Caki2 (cell line): ENCODE data around the gene CASZ1. TPM values are rescaled to one million over a fixed set of nuclear protein-coding genes. Genes with fewer than 3 reads are reported as not detected.

Source experiments
- DNase-seq: peaks from one replicate; pipeline ENCODE4 v3.0.0-alpha.2; 2015; ENCODE audit warnings: low read depth
- in situ Hi-C: cut with HindIII; loops from 2 replicates; pipeline ENCODE4 v1.10.0; 2016; ENCODE audit warnings: low sequenced_read_pairs, low pct_unique_long_range_greater_than_20kb, mixed read lengths
- total RNA-seq: library from RNA; depleted of rRNA; stranded (reverse); fragments of >200 nt; shearing (Covaris generic); gene quantifications from 2 replicates; pipeline ENCODE4 v1.2.3, GENCODE V29; 2014; ENCODE audit warnings: low replicate concordance

CASZ1 gene
- total RNA-seq, 1 experiment from 2014 or later, result 3.7 TPM

DNA sequence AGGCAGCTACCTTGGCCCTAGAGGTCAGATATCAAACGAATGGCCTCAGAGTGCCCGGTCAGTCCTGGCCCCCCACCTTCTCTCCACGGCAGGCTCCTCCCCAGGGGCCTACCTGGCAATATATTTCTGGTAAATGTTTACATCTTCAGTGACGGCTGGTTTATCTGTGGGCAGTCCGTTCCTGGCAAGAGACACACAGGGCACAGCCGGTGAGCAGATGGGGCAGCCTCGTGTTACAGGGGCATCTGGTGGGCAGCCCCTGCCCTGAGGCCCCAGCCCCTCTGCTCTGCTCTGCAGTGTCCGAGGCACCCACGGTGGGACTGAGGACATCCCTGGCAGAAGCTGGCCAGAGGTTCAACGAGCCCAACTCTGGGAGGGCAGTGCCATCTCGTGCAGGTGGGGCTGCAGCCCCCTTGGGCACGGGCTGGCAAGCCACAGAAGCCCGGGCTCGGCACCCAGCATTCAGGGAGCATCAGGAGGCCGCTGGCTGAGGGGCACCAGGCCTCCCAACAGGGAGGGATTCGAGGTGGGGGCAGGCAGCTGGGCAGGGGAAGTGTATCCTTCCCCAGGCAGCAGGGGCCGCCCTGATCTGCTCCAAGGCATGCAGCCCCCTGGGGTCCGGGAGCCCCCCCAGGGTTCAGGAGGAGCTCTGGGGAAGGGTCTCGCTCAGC lies 137.9 kb downstream of the CASZ1 start:
- in situ Hi-C loops, result no loop called here

DNA sequence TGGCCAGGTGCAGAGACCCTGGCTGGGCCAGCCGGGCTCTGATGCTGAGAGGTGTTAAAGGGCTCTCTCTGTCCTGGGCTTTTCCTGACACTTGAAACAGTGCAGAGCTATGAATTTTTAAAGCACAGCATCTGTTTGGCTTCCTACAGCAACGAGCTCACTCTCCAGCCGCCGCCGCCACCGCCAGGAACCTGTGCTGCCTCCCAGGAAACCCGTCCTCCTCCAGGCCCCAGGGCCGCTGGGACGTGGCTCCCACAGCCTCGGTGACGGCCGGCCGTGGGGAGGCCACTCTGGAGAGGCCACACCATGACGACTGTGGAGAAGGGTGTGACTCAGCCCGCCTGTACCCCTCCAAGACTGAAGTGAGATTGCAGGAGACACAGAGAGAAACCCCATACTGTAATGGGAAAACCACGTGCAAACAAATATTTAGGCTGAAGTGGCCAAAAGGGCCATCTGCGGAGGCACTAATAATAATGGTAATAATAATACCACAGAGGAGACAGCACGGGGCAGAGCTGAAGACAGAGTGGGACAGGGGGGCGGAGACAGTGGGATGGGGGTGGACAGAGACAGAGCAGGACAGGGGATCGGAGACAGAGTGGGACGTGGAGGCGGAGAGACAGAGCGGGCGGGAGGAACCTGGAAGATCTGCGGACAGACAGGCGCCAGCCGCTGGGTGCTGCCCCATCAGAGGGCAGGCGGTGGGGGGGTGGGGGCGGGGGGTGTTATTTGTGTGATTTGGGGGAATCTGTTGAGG lies 139.2 kb downstream of the CASZ1 start:
- DNase-seq, result no peak
- in situ Hi-C loops, result no loop called here

More for the DNA sequence above, 137.9 kb downstream of the CASZ1 start:
- no peak for DNase-seq

DNA sequence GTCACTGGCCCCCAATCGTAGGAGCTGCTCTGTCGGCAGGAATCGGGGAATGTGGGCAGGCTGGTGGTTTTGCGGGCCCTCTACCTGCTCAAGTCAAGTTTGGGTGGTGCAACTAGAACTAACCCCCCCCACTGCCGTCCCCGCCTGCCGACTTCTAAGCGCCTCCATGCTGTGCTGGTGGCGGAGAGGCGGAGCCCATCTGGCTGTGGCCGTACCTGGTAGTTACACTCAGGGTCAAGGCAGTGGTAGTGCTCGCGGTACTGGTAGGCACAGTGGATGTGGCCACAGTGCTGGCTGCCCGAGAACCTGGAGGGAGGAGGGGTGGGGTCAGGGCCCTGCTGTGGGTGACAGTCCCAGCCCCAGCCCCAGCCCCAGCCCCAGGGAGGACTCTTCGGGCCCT lies 140.0 kb downstream of the CASZ1 start:
- no peak for DNase-seq
- in situ Hi-C loops, result no loop called here

- no peak for DNase-seq
- in situ Hi-C loops, result no loop called here
Measured at GRCh38 chr1:10655002-10655401, 141.4 kb downstream of the CASZ1 start.

- no peak for DNase-seq
- in situ Hi-C loops, result no loop called here
Measured at GRCh38 chr1:10653370-10654125, 142.9 kb downstream of the CASZ1 start.

- in situ Hi-C loops, result no loop called here
- DNase-seq, result no peak
Measured at GRCh38 chr1:10652626-10653025, 143.8 kb downstream of the CASZ1 start.

DNA sequence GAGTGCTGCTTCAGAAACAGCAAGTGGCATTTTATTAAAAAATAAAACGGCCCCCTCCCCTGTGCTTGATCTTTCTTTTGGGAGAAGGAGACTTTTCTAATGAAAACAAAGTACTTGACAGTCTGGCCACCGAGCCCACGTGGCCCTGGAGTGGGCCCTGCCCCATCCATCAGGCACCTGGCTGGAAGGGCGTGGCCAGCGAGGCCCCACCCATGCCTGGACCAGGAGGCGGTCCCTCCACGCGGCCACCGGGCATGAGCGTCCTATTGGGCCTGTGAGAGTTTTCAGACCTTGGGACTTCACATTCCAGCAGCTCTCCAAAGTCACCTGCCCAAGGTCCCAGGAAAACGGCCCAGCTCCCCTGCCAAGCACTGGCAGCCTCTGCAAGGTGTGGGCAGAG lies 144.7 kb downstream of the CASZ1 start:
- in situ Hi-C loops, result no loop called here
- no peak for DNase-seq

DNA sequence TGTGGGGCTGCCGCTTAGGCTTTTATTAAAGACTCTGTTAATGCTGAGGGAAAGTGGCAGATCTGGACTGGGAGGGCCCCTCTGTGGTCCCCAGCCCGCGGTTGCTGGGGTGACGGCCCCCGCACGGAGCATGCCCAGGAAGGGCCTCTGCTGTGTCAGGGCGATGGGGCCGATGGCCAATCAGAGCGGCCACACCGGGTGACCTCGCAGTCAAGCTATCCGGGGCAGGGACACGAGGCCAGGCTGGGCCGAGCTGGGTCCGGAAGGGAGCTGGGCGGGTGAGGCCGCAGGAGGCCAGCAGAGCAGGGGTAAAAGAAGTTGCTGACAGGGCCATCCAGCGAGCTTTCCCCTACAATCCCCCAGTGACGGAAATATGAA lies 145.1 kb downstream of the CASZ1 start:
- DNase-seq, result no peak
- in situ Hi-C loops, result no loop called here

GRCh38 chr1:10650556-10651388 lies 145.7 kb downstream of the CASZ1 start:
- in situ Hi-C loops, result no loop called here
- no peak for DNase-seq

DNA sequence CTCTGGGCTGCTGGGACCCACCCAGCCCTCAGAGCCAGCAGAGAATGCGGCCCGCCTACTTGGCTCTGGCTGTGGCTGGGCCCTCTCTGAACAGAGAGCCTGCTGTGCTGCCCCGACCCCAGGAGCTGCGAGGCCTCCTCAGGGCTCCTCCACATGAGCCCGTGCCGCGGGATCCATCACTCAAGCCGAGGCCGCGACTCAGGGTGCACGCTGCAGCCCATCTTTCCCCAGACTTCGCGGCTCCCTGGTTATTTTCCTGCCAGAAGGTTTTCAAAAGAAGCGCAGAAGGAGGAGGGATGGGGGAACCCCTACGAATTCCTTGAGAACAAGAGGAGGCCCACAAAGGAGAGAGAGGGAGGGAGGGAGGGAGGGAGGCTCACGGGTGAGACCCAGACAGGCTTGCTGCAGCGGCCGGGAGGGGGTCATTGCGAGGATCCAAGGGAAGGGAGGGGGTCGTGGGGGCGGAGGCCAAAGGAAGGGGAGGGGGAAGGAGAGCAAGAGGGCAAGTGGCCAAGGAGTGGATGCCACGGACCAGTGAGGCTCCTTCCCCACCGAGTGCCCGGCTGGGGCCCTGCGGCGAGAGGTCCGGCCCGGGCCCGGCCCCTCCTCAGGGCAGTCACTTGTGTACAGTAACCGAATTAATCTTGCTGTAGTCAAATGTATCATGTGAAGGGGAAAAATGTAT lies 146.8 kb downstream of the CASZ1 start:
- in situ Hi-C loops, result no loop called here
- no peak for DNase-seq

DNA sequence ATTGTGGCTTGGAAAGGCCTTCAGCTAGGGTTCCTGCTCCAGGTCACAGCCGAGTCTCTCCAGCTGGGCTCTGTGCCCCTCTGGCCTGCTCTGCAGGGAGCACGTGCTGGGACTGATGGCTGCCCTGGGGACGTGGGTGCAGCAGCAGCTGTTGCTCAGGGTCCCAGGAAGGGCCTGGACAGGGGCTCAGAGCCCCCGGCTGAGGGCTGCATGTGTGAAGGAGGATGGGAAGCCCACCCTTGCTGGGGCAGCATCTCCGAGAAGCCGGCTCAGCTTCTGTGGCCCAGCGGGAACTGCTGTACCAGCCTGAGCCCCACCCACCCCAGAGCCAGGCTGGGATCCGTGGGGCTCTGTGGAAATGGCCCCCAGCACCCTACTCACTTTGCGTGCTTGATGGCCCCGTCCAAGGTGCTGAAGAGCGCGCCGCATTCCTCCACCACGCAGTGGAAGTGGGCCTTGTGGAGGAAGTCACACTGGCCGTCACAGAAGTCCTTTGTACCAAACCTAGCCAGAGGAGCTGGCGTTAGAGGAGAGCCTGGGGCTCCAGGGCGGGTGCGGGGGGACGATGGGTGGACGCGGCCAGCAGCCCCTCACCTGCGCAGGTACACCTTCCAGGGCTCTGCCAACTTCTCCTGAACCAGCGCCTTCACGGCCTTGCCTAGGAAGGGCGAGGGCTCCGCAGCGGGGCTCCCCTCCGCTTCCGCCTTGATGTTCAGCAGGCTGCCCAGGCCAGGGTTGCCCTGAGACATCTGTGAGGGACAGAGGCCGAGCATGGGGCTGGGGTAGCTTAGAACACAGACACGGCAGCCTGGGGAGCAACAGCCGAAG lies 147.5 kb downstream of the CASZ1 start:
- DNase-seq, result no peak
- in situ Hi-C loops, result no loop called here

DNA sequence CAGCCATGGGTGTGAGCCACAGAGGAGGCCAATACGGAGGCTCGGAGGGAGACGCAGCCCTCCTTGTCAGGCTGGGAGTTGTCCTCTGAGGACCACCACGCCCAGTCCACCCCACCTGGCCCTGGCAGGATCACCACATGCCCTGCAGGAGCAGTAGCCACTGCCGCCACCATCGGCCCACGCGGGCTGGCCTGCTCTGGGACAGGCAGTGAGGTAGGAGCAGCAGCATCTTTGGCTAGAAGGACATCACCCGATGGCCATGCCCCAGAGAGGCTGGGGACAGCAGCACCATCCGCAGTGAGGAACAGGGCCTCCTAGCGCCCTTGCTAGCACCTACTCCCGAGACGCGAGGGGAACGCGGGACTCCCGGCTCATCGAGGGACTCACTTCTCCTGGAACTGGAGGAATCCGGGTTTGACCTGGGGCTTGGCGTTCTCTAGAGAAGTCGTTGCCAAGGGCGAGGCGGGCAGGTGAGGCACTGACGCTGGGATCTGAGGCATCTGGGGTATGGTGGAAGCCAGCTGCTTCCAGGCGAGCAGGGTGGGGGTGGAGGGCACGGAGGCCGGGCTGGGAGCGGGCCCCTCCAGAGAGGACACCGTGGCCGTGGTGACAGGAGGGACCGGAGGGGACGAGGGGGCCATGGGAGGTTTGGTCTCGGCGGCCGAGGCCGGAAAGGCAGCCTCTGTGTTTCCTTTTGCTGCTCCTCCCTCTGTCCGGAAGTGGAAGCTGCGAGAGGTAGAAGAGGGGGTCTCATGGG lies 148.9 kb downstream of the CASZ1 start:
- in situ Hi-C loops, result no loop called here
- no peak for DNase-seq

DNA sequence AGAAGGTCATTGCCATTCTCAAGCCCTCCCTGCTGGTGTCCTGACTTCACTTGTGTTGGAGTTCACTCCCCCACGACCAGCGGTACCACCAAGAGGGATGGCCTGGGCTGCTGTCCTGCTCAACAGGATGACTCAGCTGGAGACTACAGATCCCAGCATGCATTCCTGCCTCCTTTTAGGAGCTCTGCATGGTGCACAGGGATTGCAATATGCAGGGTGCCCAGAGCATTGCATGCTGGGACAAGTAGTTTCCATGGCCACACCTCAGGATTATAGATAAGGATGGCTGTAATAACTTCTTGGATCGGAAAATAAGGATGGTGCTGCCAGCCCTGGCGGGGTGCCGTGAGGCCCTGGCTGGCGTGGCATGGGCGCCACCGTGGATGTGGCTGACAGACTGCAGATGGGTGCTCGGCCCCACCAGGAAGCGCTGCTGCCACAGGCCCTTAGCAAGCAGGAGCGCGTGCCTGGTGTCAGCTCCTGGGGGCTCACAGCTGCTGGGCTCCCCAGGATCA lies 150.0 kb downstream of the CASZ1 start:
- DNase-seq, result no peak
- in situ Hi-C loops, result no loop called here

DNA sequence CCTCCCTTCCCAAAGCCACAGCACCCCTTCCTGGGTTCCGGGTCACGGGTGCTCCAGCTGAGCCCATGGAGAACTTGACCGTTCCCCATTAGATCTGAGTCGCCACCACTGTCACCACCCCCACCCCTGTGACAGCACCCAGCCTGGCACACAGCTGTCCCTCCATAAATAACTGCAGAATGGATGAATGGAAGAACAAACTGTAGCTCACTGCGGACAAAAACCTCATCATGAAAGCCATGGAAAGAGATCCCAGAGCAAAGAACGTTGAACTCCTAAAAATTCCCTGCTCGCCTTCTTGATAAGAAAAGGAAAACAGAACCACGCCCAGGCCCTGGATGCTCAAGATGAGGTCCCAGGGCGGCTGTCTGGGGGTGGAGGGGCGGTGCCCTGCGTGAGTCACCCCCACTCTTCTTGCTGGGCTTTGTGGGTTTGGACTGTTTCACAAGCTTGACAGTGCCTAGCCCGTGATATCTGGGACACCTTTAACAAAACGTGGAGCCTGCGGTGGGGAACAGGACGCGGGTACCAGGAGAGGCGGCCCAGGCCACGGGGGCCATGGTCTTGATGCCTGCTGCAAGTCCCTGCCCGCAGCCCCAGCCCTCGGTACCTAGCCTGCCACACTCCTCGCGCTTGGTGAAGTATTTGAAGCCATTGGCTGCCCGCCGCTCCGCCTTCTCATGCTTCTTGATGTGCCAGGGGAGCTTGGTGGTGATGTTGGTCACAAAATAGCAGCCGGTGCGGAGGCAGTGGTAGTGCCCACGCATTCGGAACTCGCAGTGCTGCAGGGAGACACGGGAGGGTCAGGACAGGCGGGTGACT lies 151.9 kb downstream of the CASZ1 start:
- no peak for DNase-seq

DNA sequence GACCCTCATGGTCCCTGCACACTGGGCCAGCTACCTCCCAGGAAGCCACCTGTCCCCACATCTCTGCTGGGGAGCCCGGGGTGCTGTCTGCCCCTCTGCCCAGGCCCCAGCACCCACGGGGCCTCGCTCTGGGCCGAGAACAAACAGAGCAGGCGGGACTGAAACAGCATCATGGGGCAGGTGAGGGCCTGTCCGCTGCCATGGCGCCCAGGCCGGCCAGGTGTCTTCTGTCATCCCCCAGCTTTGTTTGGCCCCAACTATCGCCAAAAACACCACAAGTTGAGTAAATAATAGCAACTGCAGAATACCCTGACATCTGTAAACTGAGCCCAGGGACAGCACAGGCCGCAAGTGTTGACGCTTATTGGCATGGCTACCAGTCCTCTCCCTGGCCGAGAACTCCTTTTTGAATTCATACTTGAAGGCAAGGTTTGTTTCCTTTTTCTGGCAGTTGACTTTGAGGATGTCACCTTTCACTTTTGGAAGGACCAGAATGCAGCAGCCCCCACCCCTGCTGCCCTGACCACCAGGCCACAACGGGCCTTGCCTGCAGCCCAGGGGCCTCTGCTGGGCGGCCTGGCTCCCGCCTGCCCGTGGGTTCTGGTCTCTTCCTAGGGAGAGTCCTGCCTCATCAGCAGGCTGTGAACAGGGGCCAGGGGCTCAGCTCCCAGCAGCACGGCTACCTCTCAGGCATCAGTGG lies 152.7 kb downstream of the CASZ1 start:
- in situ Hi-C loops, result no loop called here

More for the DNA sequence above, 151.9 kb downstream of the CASZ1 start:
- in situ Hi-C loops, result no loop called here

More for the DNA sequence above, 152.7 kb downstream of the CASZ1 start:
- DNase-seq, result no peak
